Measurements from ENCODE around the gene KCNJ9.

DNA sequence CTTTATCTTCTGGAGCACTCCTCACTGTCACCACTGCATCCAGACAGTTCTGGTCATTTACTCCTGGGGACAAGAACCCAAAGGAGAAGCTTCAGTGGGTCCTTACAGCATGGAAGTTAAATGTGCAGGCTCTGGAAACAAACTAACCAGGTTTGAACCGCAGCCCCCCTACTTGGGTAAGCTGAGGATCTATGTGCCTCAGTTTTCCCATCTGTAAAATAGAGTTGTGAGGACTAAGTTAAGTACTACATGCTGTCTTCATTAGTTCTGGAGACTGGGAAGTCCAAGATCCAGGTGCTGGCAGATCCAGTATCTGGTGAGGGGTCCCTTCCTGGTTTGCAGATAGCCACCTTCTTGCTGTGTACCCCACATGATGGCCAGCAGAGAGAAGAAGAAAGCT is 26.2 kb downstream of the KCNJ9 start:
- no peak for TF ChIP-seq MAZ (IDR thresholded peaks at IDR 0.05; ENCODE audit: borderline replicate concordance, low read depth, low read length)
- TF ChIP-seq BHLHE40 (IDR thresholded peaks at IDR 0.05; ENCODE audit: low read depth, low read length), result no peak
- TF ChIP-seq, protein P1, sequence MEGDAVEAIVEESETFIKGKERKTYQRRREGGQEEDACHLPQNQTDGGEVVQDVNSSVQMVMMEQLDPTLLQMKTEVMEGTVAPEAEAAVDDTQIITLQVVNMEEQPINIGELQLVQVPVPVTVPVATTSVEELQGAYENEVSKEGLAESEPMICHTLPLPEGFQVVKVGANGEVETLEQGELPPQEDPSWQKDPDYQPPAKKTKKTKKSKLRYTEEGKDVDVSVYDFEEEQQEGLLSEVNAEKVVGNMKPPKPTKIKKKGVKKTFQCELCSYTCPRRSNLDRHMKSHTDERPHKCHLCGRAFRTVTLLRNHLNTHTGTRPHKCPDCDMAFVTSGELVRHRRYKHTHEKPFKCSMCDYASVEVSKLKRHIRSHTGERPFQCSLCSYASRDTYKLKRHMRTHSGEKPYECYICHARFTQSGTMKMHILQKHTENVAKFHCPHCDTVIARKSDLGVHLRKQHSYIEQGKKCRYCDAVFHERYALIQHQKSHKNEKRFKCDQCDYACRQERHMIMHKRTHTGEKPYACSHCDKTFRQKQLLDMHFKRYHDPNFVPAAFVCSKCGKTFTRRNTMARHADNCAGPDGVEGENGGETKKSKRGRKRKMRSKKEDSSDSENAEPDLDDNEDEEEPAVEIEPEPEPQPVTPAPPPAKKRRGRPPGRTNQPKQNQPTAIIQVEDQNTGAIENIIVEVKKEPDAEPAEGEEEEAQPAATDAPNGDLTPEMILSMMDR (conservative IDR thresholded peaks at IDR 0.05; ENCODE audit: low read depth, low read length), result no peak
- no peak for TF ChIP-seq MAFK (IDR thresholded peaks at IDR 0.05; ENCODE audit: low read depth, low read length)

Measured in IMR-90 (cell line).